Natural killer cell (primary cell): Measurements from ENCODE around the gene RNASEL. TPM values are rescaled to one million over a fixed set of nuclear protein-coding genes. Genes with fewer than 3 reads are reported as not detected.

Source experiments
- ATAC-seq, 3 donors: fragments of 150-1000 bp in 2 of 3; fragments of 200-7000 bp in 1 of 3; cut with Tn5 transposase; 1 replicate in 1 of 3; 2 replicates in 2 of 3; pipeline ENCODE4 v1.10.0; 2021; ENCODE audit warnings: mild to moderate bottlenecking in 2 of 3, moderate library complexity in 2 of 3
- DNase-seq, 2 donors: peaks; one replicate each; pipeline versions ENCODE4 v3.0.0 to v3.0.0-alpha.2; 2013 to 2021; ENCODE audit warnings: mixed read lengths in 1 of 2
- H3K27ac ChIP-seq: one replicate; pipeline ENCODE4 v1.5.1; 2013; ENCODE audit warnings: mild to moderate bottlenecking, low read length
- H3K27me3 ChIP-seq: one replicate; pipeline ENCODE4 v1.6.1; 2013; ENCODE audit warnings: low read length; ENCODE audit not compliant: control insufficient read depth, insufficient read depth
- H3K36me3 ChIP-seq: one replicate; pipeline ENCODE4 v1.6.1; 2013; ENCODE audit warnings: low read length; ENCODE audit not compliant: control insufficient read depth, insufficient read depth
- H3K4me1 ChIP-seq: one replicate; pipeline ENCODE4 v1.6.1; 2013; ENCODE audit warnings: low read length; ENCODE audit not compliant: control insufficient read depth, insufficient read depth
- H3K4me3 ChIP-seq: one replicate; pipeline ENCODE4 v1.5.1; 2013; ENCODE audit warnings: low read length
- H3K9me3 ChIP-seq: one replicate; pipeline ENCODE4 v1.6.1; 2013; ENCODE audit warnings: low read length; ENCODE audit not compliant: control insufficient read depth, insufficient read depth
- H3K27ac Mint-ChIP-seq, 2 donors: one replicate each; pipeline ENCODE4 v1.8.0; 2022; ENCODE audit warnings: mild to moderate bottlenecking in 2 of 2, mixed read lengths in 2 of 2, moderate library complexity in 1 of 2
- H3K27me3 Mint-ChIP-seq, 2 donors: one replicate each; pipeline ENCODE4 v1.8.0; 2022; ENCODE audit warnings: low read depth in 2 of 2, mixed read lengths in 2 of 2
- H3K36me3 Mint-ChIP-seq: one replicate; pipeline ENCODE4 v1.8.0; 2022; ENCODE audit warnings: mixed read lengths
- H3K4me1 Mint-ChIP-seq, 2 donors: one replicate each; pipeline ENCODE4 v1.8.0; 2022; ENCODE audit warnings: mixed read lengths in 2 of 2
- H3K4me3 Mint-ChIP-seq: one replicate; pipeline ENCODE4 v1.8.0; 2022; ENCODE audit warnings: mild to moderate bottlenecking, moderate library complexity, mixed read lengths
- H3K9me3 Mint-ChIP-seq, 2 donors: one replicate each; pipeline ENCODE4 v1.8.0; 2022; ENCODE audit warnings: mixed read lengths in 2 of 2
- WGBS: methylation state at CpG from one replicate; pipeline ENCODE4 v1.1.7; 2013; ENCODE audit warnings: missing lambda C conversion rate; ENCODE audit not compliant: insufficient coverage; 5-methylcytosine and 5-hydroxymethylcytosine counted together
- intact Hi-C: fragments of 100-400 bp; cut with micrococcal nuclease; formaldehyde crosslinking; loops from one replicate; pipeline ENCODE4 v1.14.2; 2022
- total RNA-seq, 4 donors: library from RNA; stranded (reverse); fragments of 120-200 nt in 1 of 4; gene quantifications; one replicate each; pipeline versions ENCODE4 v1.2.3 to v1.2.4, GENCODE V29; 2013 to 2022
- TF ChIP-seq, protein P1 (sequence below): fragments of 200-600 bp; IDR thresholded peaks from one replicate; pipeline ENCODE4 v1.8.0; 2022; ENCODE audit warnings: antibody characterized with exemption

The RNASEL gene
- total RNA-seq, 3 donors from 2014 or later (not counting 1 experiment from before 2014, with no cell fraction given) = 3.3 to 5.8 (median 4.8) TPM

GRCh38 chr1:182586380-182586779 lies 2.7 kb downstream of the RNASEL start:
- Mint-ChIP-seq H3K27ac (no peak overlapping the region), H3K36me3 (peaks cover 16% of the 10 kb centered on the region), H3K4me3 (no peak overlapping the region), H3K9me3 (no peaks in the 10 kb centered on the region), H3K4me1 (peaks cover 64 to 70% of the 10 kb centered on the region in 2 donors), H3K27me3 (no peaks in the 10 kb centered on the region)
- Histone ChIP-seq H3K4me3 (no peak overlapping the region), H3K4me1 (peaks cover 19% of the 10 kb centered on the region), H3K27me3 (no peaks in the 10 kb centered on the region), H3K36me3 (peaks cover 17% of the 10 kb centered on the region), H3K27ac (no peak overlapping the region), H3K9me3 (no peaks in the 10 kb centered on the region)
- TF ChIP-seq, protein P1, sequence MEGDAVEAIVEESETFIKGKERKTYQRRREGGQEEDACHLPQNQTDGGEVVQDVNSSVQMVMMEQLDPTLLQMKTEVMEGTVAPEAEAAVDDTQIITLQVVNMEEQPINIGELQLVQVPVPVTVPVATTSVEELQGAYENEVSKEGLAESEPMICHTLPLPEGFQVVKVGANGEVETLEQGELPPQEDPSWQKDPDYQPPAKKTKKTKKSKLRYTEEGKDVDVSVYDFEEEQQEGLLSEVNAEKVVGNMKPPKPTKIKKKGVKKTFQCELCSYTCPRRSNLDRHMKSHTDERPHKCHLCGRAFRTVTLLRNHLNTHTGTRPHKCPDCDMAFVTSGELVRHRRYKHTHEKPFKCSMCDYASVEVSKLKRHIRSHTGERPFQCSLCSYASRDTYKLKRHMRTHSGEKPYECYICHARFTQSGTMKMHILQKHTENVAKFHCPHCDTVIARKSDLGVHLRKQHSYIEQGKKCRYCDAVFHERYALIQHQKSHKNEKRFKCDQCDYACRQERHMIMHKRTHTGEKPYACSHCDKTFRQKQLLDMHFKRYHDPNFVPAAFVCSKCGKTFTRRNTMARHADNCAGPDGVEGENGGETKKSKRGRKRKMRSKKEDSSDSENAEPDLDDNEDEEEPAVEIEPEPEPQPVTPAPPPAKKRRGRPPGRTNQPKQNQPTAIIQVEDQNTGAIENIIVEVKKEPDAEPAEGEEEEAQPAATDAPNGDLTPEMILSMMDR = no peak
- WGBS = 95% methylated on average over 11 of the region's 11 CpGs
- intact Hi-C loops = no loop called here
- DNase-seq = no peak
- ATAC-seq = no peak

GRCh38 chr1:182584746-182585145 lies 4.3 kb downstream of the RNASEL start:
- H3K4me1 ChIP-seq = peaks cover 19% of the 10 kb centered on the region
- H3K9me3 ChIP-seq = no peaks in the 10 kb centered on the region
- TF ChIP-seq, protein P1 = no peak
- H3K27me3 ChIP-seq = no peaks in the 10 kb centered on the region
- no peak overlapping the region for H3K27ac Mint-ChIP-seq
- no peak for ATAC-seq
- no peak overlapping the region for H3K4me3 Mint-ChIP-seq
- peaks cover 22% of the 10 kb centered on the region for H3K36me3 Mint-ChIP-seq
- H3K27ac ChIP-seq = no peak overlapping the region
- intact Hi-C loops = no loop called here
- H3K9me3 Mint-ChIP-seq = no peaks in the 10 kb centered on the region
- DNase-seq = no peak
- H3K27me3 Mint-ChIP-seq = no peaks in the 10 kb centered on the region
- H3K4me1 Mint-ChIP-seq = peaks cover 64 to 68% of the 10 kb centered on the region in 2 donors
- no peak overlapping the region for H3K4me3 ChIP-seq
- H3K36me3 ChIP-seq = peaks cover 32% of the 10 kb centered on the region
- over 99% methylated on average over 4 of the region's 4 CpGs for whole genome bisulfite sequencing

DNA sequence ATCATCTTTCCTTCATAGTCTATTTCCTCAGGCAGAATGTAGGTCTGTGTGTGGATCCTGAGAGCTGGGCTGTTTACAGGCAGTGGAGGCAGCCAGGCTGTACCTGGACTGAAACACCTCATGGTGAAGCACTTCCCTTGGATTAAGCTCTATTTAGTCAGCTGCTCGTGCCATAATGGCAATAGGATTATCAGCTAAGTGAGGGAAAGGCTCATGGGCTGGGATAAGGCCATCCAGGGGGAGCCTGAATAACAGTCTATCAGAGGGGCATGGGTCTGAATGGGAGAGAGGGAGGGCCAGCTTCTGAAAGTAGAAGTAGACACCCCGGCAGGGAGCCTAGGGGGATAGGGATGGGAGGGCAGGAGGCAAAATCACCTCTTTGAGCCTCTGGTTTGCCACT lies 8.3 kb downstream of the RNASEL start:
- H3K4me3 ChIP-seq = no peak overlapping the region
- H3K4me1 ChIP-seq = peaks cover 10% of the 10 kb centered on the region
- no peaks in the 10 kb centered on the region for H3K9me3 ChIP-seq
- DNase-seq (no peak), ATAC-seq (no peak)
- intact Hi-C loops = no loop called here
- peaks cover 48% of the 10 kb centered on the region for H3K36me3 ChIP-seq
- H3K9me3 Mint-ChIP-seq = no peaks in the 10 kb centered on the region
- TF ChIP-seq, protein P1 = no peak
- H3K4me1 Mint-ChIP-seq = peaks cover 36% of the 10 kb centered on the region in 2 donors
- WGBS = 96% methylated on average over 2 of the region's 2 CpGs
- H3K27me3 Mint-ChIP-seq = no peaks in the 10 kb centered on the region
- peaks cover 28% of the 10 kb centered on the region for H3K36me3 Mint-ChIP-seq
- H3K4me3 Mint-ChIP-seq = no peak overlapping the region
- H3K27ac Mint-ChIP-seq = no peak overlapping the region
- H3K27ac ChIP-seq = no peak overlapping the region
- H3K27me3 ChIP-seq = no peaks in the 10 kb centered on the region

DNA sequence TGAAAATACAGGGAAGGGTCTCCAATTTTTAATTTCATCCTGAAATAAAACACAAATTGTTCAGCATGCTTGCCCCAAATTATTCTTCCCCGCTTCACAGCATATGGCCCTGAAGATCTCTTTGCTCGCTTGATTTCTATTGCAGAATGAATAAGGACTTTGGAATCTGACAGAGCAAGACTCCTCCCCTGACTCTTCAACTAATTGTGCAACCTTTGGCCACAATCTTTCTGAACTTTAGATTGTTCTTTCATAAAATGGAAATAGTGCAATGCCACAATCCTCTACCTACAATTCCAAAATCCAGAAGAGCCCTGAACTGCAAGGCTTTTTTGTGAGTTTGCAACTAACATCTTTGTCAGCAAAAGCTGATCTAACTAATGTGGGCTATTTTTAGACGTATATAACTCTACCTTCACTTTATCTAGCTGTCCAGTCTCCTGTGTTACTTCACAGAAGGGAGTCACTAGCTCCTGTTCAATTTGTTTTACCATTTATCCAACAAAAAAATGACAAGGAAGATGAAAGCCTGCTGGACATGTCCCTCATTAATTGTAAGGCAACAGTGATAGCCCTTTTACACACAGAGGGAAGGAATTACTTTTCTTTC lies 13.4 kb downstream of the RNASEL start:
- TF ChIP-seq, protein P1 = no peak
- 98% methylated on average over 3 of the region's 3 CpGs for WGBS
- H3K4me3 Mint-ChIP-seq = no peak overlapping the region
- Histone ChIP-seq H3K4me3 (no peak overlapping the region), H3K27me3 (no peaks in the 10 kb centered on the region), H3K9me3 (no peaks in the 10 kb centered on the region), H3K4me1 (no peaks in the 10 kb centered on the region), H3K36me3 (peaks cover 56% of the 10 kb centered on the region), H3K27ac (no peak overlapping the region)
- H3K27me3 Mint-ChIP-seq = no peaks in the 10 kb centered on the region
- ATAC-seq = no peak
- no peak overlapping the region for H3K27ac Mint-ChIP-seq
- intact Hi-C loops = no loop called here
- H3K9me3 Mint-ChIP-seq = no peaks in the 10 kb centered on the region
- DNase-seq = no peak
- H3K36me3 Mint-ChIP-seq = peaks cover 30% of the 10 kb centered on the region
- H3K4me1 Mint-ChIP-seq = no peaks in the 10 kb centered on the region
